A673 (cell line): ENCODE measurements around the gene YTHDF2. TPM values are rescaled to one million over a fixed set of nuclear protein-coding genes. Genes with fewer than 3 reads are reported as not detected.
"Not testable (repeated sequence)": the region's sequence is repeated elsewhere in the genome, so short reads cannot be mapped to it uniquely, and the experiment has no call there.

Source experiments
- BruUV-seq: library from RNA; stranded (reverse); fragments of 400-500 nt; replicated peaks from 2 replicates; lab custom pipeline; 2021; lab: Mats Ljungman, UMichigan
- CTCF ChIA-PET: fragments of 300-600 bp; sonication (Branson Sonifier 250); formaldehyde crosslinking; loops from one replicate; lab custom pipeline; 2022; ENCODE audit warnings: antibody characterized with exemption; lab: Charles Lee
- POLR2A ChIA-PET: fragments of 300-600 bp; sonication (Branson Sonifier 250); formaldehyde crosslinking; loops from one replicate; lab custom pipeline; 2022; ENCODE audit warnings: antibody characterized with exemption; ENCODE audit not compliant: low non-redundant PET; lab: Charles Lee
- DNase-seq: peaks from one replicate; pipeline ENCODE4 v3.0.0-alpha.2; 2015; ENCODE audit warnings: low spot score
- H3K27ac ChIP-seq: fragments of 200-600 bp; sonication (generic); 2 replicates; pipeline ENCODE4 v1.5.1; 2016; ENCODE audit warnings: mixed run types, low read depth, mild to moderate bottlenecking, mixed read lengths, antibody characterized with exemption, low read length; ENCODE audit not compliant: poor library complexity, severe bottlenecking
- H3K27me3 ChIP-seq: fragments of 200-600 bp; sonication (generic); replicated peaks from 2 replicates; pipeline ENCODE4 v1.6.1; 2017; ENCODE audit warnings: mixed run types, low read depth, mild to moderate bottlenecking, mixed read lengths, antibody characterized with exemption, low read length; ENCODE audit not compliant: insufficient read depth, poor library complexity
- H3K36me3 ChIP-seq: fragments of 200-600 bp; sonication (generic); 2 replicates; pipeline ENCODE4 v1.6.1; 2016; ENCODE audit warnings: mixed run types, mild to moderate bottlenecking, mixed read lengths, antibody characterized with exemption, low read length; ENCODE audit not compliant: insufficient read depth, poor library complexity, severe bottlenecking
- H3K4me1 ChIP-seq: fragments of 200-600 bp; sonication (generic); 2 replicates; pipeline ENCODE4 v1.6.1; 2017; ENCODE audit warnings: mixed run types, mild to moderate bottlenecking, mixed read lengths, antibody characterized with exemption, low read length; ENCODE audit not compliant: insufficient read depth, poor library complexity, severe bottlenecking
- H3K4me3 ChIP-seq: fragments of 200-600 bp; sonication (generic); 2 replicates; pipeline ENCODE4 v1.5.1; 2016; ENCODE audit warnings: low read depth, mixed run types, mild to moderate bottlenecking, mixed read lengths, low read length; ENCODE audit not compliant: poor library complexity, severe bottlenecking
- H3K9me3 ChIP-seq: fragments of 200-600 bp; sonication (generic); 2 replicates; pipeline ENCODE4 v1.6.1; 2016; ENCODE audit warnings: mixed run types, low read depth, mild to moderate bottlenecking, mixed read lengths, antibody characterized with exemption, low read length; ENCODE audit not compliant: poor library complexity, severe bottlenecking
- EZH2 ChIP-seq: fragments of 200-600 bp; sonication (generic); IDR thresholded peaks from 2 replicates; pipeline ENCODE4 v1.6.1; 2017; ENCODE audit warnings: borderline replicate concordance, low read depth, mild to moderate bottlenecking, mixed read lengths, antibody characterized with exemption, low read length; ENCODE audit not compliant: poor library complexity, severe bottlenecking
- intact Hi-C: fragments of 100-400 bp; cut with micrococcal nuclease; formaldehyde crosslinking; loops from one replicate; pipeline ENCODE4 v1.10.0; 2022; ENCODE audit not compliant: unreplicated experiment
- total RNA-seq: library from RNA; stranded (reverse); gene quantifications from 2 replicates; pipeline ENCODE4 v1.2.3, GENCODE V29; 2021
- TF ChIP-seq, protein P1 (sequence below): fragments of 300-800, 200-600 bp; sonication (generic); conservative IDR thresholded peaks from 2 replicates; pipeline ENCODE4 v1.5.1; 2017; ENCODE audit warnings: low read depth, mild to moderate bottlenecking, antibody characterized with exemption, low read length, moderate library complexity, mixed read lengths

The YTHDF2 gene
- total RNA-seq, 1 experiment from 2014 or later = 111 TPM

DNA sequence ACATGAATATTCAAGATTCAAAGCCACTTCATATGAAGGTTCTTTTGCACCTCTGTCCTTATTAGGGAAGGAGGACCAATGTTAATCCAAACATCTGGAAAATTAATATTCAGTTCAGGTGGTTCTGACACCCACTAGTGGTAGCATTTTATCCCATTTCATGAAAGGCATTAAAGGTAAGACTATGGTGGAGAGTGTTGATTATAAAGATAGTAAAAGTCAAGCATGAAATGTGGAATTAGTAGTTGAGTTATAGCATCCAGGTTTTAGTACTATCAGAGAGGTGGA, 17.5 kb upstream of the YTHDF2 start:
- no peak for DNase-seq
- Histone ChIP-seq H3K36me3 (peaks cover 8% of the 10 kb centered on the region), H3K27ac (no peak overlapping the region), H3K9me3 (no peaks in the 10 kb centered on the region), H3K27me3 (no peaks in the 10 kb centered on the region), H3K4me1 (peaks cover 6% of the 10 kb centered on the region), H3K4me3 (no peak overlapping the region)
- BruUV-seq = no TSS peak
- ChIA-PET POLR2A (interaction anchor here (0.6 kb wide), 1 partner anchor 309 kb away, joined by 11 read pairs; no protein-coding TSS in a partner anchor), CTCF (interaction anchor here (1.3 kb wide), 1 partner anchor 17 kb away, joined by 5 read pairs; the partner anchor contains the start of gene YTHDF2)
- TF ChIP-seq, protein P1, sequence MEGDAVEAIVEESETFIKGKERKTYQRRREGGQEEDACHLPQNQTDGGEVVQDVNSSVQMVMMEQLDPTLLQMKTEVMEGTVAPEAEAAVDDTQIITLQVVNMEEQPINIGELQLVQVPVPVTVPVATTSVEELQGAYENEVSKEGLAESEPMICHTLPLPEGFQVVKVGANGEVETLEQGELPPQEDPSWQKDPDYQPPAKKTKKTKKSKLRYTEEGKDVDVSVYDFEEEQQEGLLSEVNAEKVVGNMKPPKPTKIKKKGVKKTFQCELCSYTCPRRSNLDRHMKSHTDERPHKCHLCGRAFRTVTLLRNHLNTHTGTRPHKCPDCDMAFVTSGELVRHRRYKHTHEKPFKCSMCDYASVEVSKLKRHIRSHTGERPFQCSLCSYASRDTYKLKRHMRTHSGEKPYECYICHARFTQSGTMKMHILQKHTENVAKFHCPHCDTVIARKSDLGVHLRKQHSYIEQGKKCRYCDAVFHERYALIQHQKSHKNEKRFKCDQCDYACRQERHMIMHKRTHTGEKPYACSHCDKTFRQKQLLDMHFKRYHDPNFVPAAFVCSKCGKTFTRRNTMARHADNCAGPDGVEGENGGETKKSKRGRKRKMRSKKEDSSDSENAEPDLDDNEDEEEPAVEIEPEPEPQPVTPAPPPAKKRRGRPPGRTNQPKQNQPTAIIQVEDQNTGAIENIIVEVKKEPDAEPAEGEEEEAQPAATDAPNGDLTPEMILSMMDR = peak; percentile 27; the same call in 1 of the 2 replicates
- TF ChIP-seq EZH2 = no peak
- intact Hi-C loops = no loop called here

DNA sequence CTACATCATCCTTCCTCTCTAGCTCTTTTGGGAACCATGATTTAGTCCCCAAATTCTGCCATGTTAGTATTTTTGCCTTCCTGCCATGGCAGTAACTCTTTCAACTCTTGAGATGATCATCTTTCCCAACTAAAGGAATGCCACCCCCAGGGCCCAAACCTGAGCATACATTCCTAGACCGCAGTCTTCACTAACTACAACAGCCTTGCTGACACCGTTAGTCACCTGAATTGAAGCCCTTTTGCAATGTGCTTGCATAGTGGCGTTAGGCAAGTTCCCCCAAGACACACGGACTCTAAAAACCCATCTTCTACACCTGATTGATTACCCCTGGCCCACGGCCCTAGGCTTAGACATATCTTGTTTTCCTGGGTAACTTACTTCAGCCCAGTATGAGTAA, 16.4 kb upstream of the YTHDF2 start:
- POLR2A ChIA-PET = no interaction called here

DNA sequence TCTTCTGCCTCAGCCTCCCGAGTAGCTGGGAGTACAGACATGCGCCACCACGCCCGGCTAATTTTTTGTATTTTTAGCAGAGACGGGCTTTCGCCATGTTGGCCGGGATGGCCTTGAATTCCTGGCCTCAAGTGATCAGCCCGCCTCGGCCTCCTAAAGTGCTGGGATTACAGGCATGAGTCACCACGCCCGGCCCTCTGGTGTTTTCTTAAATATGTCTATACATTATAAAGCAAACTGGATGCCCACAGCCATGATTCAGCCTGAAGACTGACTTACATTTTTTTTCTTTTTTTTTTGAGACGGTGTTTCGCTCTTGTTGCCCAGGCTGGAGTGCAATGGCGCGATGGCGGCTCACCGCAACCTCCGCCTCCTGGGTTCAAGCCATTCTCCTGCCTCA, 14.8 kb upstream of the YTHDF2 start:
- POLR2A ChIA-PET, DNase-seq, H3K27me3 ChIP-seq, BruUV-seq, H3K4me1 ChIP-seq, intact Hi-C loops, H3K4me3 ChIP-seq, CTCF ChIA-PET, H3K36me3 ChIP-seq, H3K27ac ChIP-seq, H3K9me3 ChIP-seq: not testable (repeated sequence)

More for the DNA sequence above, 16.4 kb upstream of the YTHDF2 start:
- Histone ChIP-seq H3K4me3 (no peak overlapping the region), H3K9me3 (no peaks in the 10 kb centered on the region), H3K36me3 (no peaks in the 10 kb centered on the region), H3K27ac (no peak overlapping the region), H3K27me3 (no peaks in the 10 kb centered on the region), H3K4me1 (peaks cover 6% of the 10 kb centered on the region)
- no peak for TF ChIP-seq EZH2
- TF ChIP-seq, protein P1 = no peak
- intact Hi-C loops = no loop called here
- no peak for DNase-seq
- no TSS peak for BruUV-seq
- CTCF ChIA-PET = no interaction called here

DNA sequence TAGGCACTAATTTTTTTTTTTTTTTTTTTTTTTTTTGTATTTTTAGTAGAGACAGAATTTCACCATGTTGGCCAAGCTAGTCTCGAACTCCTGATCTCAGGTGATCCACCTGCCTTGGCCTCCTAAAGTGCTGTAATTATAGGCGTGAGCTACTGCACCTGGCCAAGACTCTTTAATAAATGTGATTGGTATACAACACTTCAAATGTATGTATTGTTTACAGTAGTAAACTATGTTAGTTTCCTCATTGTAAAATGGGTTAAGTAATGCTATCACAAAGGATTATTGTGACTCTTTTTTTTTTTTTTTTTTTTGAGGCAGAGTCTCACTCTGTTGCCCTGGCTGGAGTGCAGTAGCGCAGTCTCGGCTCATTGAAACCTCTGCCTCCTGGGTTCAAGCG, 11.4 kb upstream of the YTHDF2 start:
- H3K27me3 ChIP-seq, H3K27ac ChIP-seq, BruUV-seq, H3K9me3 ChIP-seq, POLR2A ChIA-PET, H3K4me3 ChIP-seq, DNase-seq, H3K36me3 ChIP-seq, H3K4me1 ChIP-seq, intact Hi-C loops: not testable (repeated sequence)
- CTCF ChIA-PET = interaction anchor here (0.7 kb wide), 1 partner anchor 11 kb away, joined by 9 read pairs; no protein-coding TSS in a partner anchor
